GM19328 (cell line): ENCODE measurements around the gene DIAPH2.
A peak's percentile ranks its signal among the peaks of the same experiment; 100 is the strongest.

Source experiments
- ATAC-seq: cut with Tn5 transposase; IDR thresholded peaks from one replicate; pipeline ENCODE4 v1.9.1; 2021; ENCODE audit warnings: mild to moderate bottlenecking, moderate library complexity; ENCODE audit not compliant: unreplicated experiment

Gene DIAPH2

GRCh38 chrX:97155816-97156215, 471.2 kb downstream of the DIAPH2 start:
- ATAC-seq: no peak

GRCh38 chrX:97158269-97158668, 473.6 kb downstream of the DIAPH2 start:
- no peak for ATAC-seq

- ATAC-seq: no peak
These were observed 475.5 kb downstream of the DIAPH2 start for GRCh38 chrX:97159916-97160800.

GRCh38 chrX:97167333-97167732, 482.7 kb downstream of the DIAPH2 start:
- no peak for ATAC-seq

GRCh38 chrX:97168646-97169045, 484.0 kb downstream of the DIAPH2 start:
- ATAC-seq: no peak

GRCh38 chrX:97175147-97175546, 490.5 kb downstream of the DIAPH2 start:
- no peak for ATAC-seq

GRCh38 chrX:97189668-97190067, 505.0 kb downstream of the DIAPH2 start:
- ATAC-seq: no peak

- ATAC-seq: no peak
These were observed 514.9 kb downstream of the DIAPH2 start for GRCh38 chrX:97199501-97199900.

GRCh38 chrX:97200454-97200853, 515.8 kb downstream of the DIAPH2 start:
- no peak for ATAC-seq

- no peak for ATAC-seq
These were observed 525.9 kb downstream of the DIAPH2 start for GRCh38 chrX:97210501-97210900.

GRCh38 chrX:97211070-97211469, 526.4 kb downstream of the DIAPH2 start:
- ATAC-seq: no peak

GRCh38 chrX:97215186-97215585, 530.5 kb downstream of the DIAPH2 start:
- no peak for ATAC-seq

- ATAC-seq: no peak
These were observed 539.5 kb downstream of the DIAPH2 start for GRCh38 chrX:97224148-97224547.

- no peak for ATAC-seq
These were observed 544.7 kb downstream of the DIAPH2 start for GRCh38 chrX:97229318-97229717.

- ATAC-seq: no peak
These were observed 546.3 kb downstream of the DIAPH2 start for GRCh38 chrX:97230948-97231347.

- peak; percentile 92 for ATAC-seq
These were observed 549.9 kb downstream of the DIAPH2 start for GRCh38 chrX:97234471-97235081.

GRCh38 chrX:97238632-97239031, 554.0 kb downstream of the DIAPH2 start:
- ATAC-seq: no peak

GRCh38 chrX:97252111-97252510, 567.5 kb downstream of the DIAPH2 start:
- no peak for ATAC-seq

- no peak for ATAC-seq
These were observed 576.0 kb downstream of the DIAPH2 start for GRCh38 chrX:97260679-97261078.

- no peak for ATAC-seq
These were observed 581.9 kb downstream of the DIAPH2 start for GRCh38 chrX:97266406-97267121.

- no peak for ATAC-seq
These were observed 582.9 kb downstream of the DIAPH2 start for GRCh38 chrX:97267396-97268181.
